Measurements from ENCODE around the gene HARS2.
A peak's percentile ranks its signal among the peaks of the same experiment; 100 is the strongest.
"Not testable (repeated sequence)": the region's sequence is repeated elsewhere in the genome, so short reads cannot be mapped to it uniquely, and the experiment has no call there.

The HARS2 gene

GRCh38 chr5:140664359-140665119 lies 26.7 kb upstream of the HARS2 start, which contains the start of gene WDR55:
Gene WDR55, plus strand, starts transcription at chr5:140664904. Its CDS starts 9 bp downstream, at chr5:140664913.
- peak; percentile 91 for DNase-seq (ENCODE audit: low read depth)
- peak within 1 kb of the TSS; percentile 97 for H3K4me3 ChIP-seq (ENCODE audit: low read length)
- TF ChIP-seq CTCF (conservative IDR thresholded peaks at IDR 0.05; ENCODE audit: low read length) = no peak

- DNase-seq (ENCODE audit: low read depth); H3K4me3 ChIP-seq (ENCODE audit: low read length): not testable (repeated sequence)
Measured at GRCh38 chr5:140671035-140671434, 20.2 kb upstream of the HARS2 start.

DNA sequence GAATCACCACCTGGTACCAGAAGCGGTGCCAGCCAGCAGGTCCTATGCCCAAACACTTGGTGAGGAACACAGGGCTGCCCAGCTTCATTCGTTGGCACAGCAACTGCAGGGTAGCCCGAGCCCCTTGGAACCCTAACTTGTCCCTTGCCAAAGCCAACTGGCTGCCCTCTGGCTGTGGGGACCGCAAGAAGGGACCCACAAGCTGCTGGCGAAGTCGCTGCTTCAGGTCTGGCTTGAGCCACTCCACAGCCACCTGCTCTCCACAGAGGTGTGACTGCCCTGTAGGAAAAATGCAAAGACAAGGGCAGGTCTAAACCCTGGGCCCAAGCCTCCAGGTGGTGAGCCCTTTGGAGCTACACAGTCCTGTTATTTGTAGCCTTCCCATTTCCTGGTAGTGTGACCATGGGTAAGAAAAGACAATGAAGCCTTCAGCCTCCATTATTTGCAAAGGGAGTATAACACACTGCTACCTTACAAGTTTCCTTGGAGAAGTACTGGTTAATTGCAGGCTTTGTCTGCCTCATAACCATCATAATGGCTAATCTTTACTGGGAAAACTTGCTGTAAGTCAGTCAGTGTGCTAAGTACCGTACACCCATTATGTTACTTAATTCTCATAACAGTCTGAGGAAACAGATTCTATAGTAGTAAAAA lies 19.7 kb upstream of the HARS2 start:
- no peak for DNase-seq (ENCODE audit: low read depth)
- H3K4me3 ChIP-seq (ENCODE audit: low read length) = no peak overlapping the region
- TF ChIP-seq CTCF (conservative IDR thresholded peaks at IDR 0.05; ENCODE audit: low read length) = no peak

- no peak for TF ChIP-seq CTCF (conservative IDR thresholded peaks at IDR 0.05; ENCODE audit: low read length)
- H3K4me3 ChIP-seq (ENCODE audit: low read length) = no peak overlapping the region
- DNase-seq (ENCODE audit: low read depth) = no peak
Measured at GRCh38 chr5:140672455-140673186, 18.6 kb upstream of the HARS2 start.

GRCh38 chr5:140673187-140673976 lies 17.9 kb upstream of the HARS2 start, which contains the start of gene DND1:
Gene DND1, minus strand, starts transcription at chr5:140673576. Its CDS starts 34 bp downstream, at chr5:140673542.
- H3K4me3 ChIP-seq (ENCODE audit: low read length) = no peak within 1 kb of the TSS
- DNase-seq (ENCODE audit: low read depth) = no peak
- TF ChIP-seq CTCF (conservative IDR thresholded peaks at IDR 0.05; ENCODE audit: low read length) = no peak

DNA sequence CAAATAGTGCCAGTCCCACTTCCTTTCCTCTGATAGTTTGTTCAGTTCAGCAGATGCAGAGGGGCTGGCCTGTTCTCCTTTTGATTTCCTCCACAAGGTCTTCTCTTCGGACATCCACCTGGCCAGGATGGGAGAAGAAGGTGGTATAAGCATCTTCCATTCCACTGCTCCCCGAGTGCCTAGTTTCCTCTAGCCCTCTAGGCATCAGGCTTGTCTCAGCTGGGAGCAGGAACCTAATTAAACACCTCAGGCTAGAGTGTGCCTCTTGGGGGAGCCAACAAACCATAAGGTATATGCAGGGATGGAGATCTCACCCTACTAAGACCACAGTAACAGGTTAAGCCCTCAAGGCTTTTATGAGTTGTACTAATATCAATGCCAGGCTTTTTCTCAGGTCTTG lies 17.0 kb upstream of the HARS2 start:
- no peak overlapping the region for H3K4me3 ChIP-seq (ENCODE audit: low read length)
- no peak for TF ChIP-seq CTCF (conservative IDR thresholded peaks at IDR 0.05; ENCODE audit: low read length)
- DNase-seq (ENCODE audit: low read depth) = no peak

- H3K4me3 ChIP-seq (ENCODE audit: low read length) = no peak overlapping the region
- DNase-seq (ENCODE audit: low read depth) = no peak
- no peak for TF ChIP-seq CTCF (conservative IDR thresholded peaks at IDR 0.05; ENCODE audit: low read length)
Measured at GRCh38 chr5:140674629-140675028, 16.6 kb upstream of the HARS2 start.
